Uterus (tissue), 4 donors: ENCODE results near the gene WDR5B. TPM values are rescaled to one million over a fixed set of nuclear protein-coding genes. Genes with fewer than 3 reads are reported as not detected.

Experiments
- DNase-seq, 2 donors: peaks; one replicate each; pipeline ENCODE4 v3.0.0-alpha.2; 2019 to 2020
- H3K27ac ChIP-seq, 2 donors: fragments of 200-600 bp; sonication (generic); 1 replicate in 1 of 2; 2 replicates in 1 of 2; pipeline ENCODE4 v1.5.1; 2016 to 2018
- H3K27me3 ChIP-seq, 2 donors: fragments of 200-600 bp; sonication (generic); one replicate each; pipeline ENCODE4 v1.5.1; 2018 to 2019; ENCODE audit warnings: control low read depth in 1 of 2
- H3K36me3 ChIP-seq, 2 donors: fragments of 200-600 bp; sonication (generic); one replicate each; pipeline ENCODE4 v1.5.1; 2019; ENCODE audit warnings: control low read depth in 1 of 2
- H3K4me1 ChIP-seq, 2 donors: fragments of 200-600 bp; sonication (generic); one replicate each; pipeline ENCODE4 v1.5.1; 2018 to 2019; ENCODE audit warnings: control low read depth in 1 of 2
- H3K4me3 ChIP-seq, 2 donors: fragments of 200-600 bp; sonication (generic); 1 replicate in 1 of 2; 2 replicates in 1 of 2; pipeline ENCODE4 v1.5.1; 2018 to 2019; ENCODE audit warnings: mild to moderate bottlenecking in 1 of 2
- H3K9me3 ChIP-seq, 2 donors: fragments of 200-600 bp; sonication (generic); one replicate each; pipeline ENCODE4 v1.5.1; 2019; ENCODE audit warnings: control low read depth in 1 of 2
- POLR2A ChIP-seq, 2 donors: fragments of 450-650 bp; IDR thresholded peaks; one replicate each; pipeline ENCODE4 v1.6.1; 2016; ENCODE audit warnings: antibody characterized with exemption in 2 of 2, mild to moderate bottlenecking in 1 of 2, moderate library complexity in 1 of 2
- intact Hi-C: fragments of 100-400 bp; cut with DNase I; formaldehyde crosslinking; loops from one replicate; pipeline ENCODE4 v1.15.1; 2023; ENCODE audit warnings: low total_unique reads
- total RNA-seq, 4 donors: library from RNA; depleted of rRNA in 3 of 4; stranded (reverse); fragments of >200 nt in 3 of 4; gene quantifications; one replicate each; pipeline versions ENCODE4 v1.1.0 to v1.2.4, GENCODE V29; 2014 to 2023
- TF ChIP-seq, protein P1 (sequence below), 4 experiments: fragments of 200-600 bp in 2 of 4; fragments of 450-650 bp in 2 of 4; sonication (generic) in 2 of 4; IDR thresholded peaks; one replicate each; pipeline ENCODE4 v1.5.1; 2016 to 2019; ENCODE audit warnings: antibody characterized with exemption in 4 of 4, mild to moderate bottlenecking in 2 of 4, moderate library complexity in 1 of 4
- donor health status: DM: yes; HTN: yes; CAD: no.

Gene WDR5B
- total RNA-seq, 4 donors from 2014 or later, result 2.4 to 9.8 (median 4.7) TPM

DNA sequence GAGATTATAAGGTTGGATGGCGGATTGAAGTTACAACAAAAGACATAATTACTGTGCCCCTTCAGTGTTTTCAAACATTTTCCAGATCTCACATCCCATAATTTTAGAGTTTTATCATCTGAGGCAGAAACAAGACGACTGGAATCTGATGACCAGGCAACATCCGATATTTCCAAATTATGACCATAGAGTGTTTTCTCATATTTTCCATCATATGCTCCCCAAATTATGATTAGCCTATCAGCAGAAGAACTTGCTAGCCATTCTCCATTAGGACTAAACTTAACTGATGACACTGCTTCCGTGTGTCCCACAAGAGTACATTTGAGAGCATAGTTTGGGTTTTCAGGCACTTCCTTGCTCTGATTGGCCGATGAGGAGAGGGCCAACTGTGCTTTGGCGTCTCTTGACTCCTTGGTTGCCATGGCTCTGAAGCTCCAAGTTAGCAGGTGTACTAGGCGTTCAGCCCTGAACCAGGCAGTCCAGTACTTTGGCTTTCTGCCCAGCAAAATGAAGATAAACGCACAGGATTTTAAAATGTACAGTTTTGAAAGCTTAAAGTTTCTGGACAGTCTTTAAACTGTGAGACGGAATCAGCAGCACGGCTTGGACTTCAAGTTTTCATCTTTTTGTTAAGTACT is 638 bp downstream of the WDR5B start:
- no peak for TF ChIP-seq POLR2A (IDR thresholded peaks at IDR 0.05)
- TF ChIP-seq, protein P1, sequence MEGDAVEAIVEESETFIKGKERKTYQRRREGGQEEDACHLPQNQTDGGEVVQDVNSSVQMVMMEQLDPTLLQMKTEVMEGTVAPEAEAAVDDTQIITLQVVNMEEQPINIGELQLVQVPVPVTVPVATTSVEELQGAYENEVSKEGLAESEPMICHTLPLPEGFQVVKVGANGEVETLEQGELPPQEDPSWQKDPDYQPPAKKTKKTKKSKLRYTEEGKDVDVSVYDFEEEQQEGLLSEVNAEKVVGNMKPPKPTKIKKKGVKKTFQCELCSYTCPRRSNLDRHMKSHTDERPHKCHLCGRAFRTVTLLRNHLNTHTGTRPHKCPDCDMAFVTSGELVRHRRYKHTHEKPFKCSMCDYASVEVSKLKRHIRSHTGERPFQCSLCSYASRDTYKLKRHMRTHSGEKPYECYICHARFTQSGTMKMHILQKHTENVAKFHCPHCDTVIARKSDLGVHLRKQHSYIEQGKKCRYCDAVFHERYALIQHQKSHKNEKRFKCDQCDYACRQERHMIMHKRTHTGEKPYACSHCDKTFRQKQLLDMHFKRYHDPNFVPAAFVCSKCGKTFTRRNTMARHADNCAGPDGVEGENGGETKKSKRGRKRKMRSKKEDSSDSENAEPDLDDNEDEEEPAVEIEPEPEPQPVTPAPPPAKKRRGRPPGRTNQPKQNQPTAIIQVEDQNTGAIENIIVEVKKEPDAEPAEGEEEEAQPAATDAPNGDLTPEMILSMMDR (IDR thresholded peaks at IDR 0.05), result no peak
- Histone ChIP-seq H3K9me3 (no peaks in the 10 kb centered on the region), H3K27ac (peak overlapping the region; percentile 87 to 89), H3K4me3 (peak overlapping the region; percentile 76 to 86), H3K27me3 (no peaks in the 10 kb centered on the region), H3K36me3 (no peaks in the 10 kb centered on the region), H3K4me1 (peaks cover 6% of the 10 kb centered on the region in 2 donors)
- intact Hi-C loops, result no loop called here
- peak in 1 of 2 donors; percentile 16 for DNase-seq

DNA sequence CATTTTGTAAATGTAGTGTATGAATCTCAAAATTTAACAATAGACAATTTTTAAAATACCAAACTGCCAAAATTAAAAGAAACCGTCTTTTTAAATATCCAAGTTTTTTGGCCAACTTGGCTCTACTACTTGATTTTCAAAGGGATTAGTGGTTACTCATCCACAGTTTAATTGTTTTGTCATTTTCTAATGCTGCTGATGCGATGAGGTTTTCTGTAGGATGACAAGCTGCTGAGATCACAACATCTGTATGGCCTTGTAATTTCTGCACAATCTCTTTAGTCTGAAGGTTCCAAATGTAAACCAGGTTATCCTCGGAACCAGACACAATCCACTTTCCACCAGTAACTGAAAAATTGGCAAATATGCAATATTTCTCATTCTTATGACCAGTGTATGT is 1.5 kb downstream of the WDR5B start:
- DNase-seq, result no peak
- Histone ChIP-seq H3K4me3 (no peak overlapping the region), H3K36me3 (no peaks in the 10 kb centered on the region), H3K9me3 (no peaks in the 10 kb centered on the region), H3K4me1 (peaks cover 6% of the 10 kb centered on the region in 2 donors), H3K27ac (no peak overlapping the region), H3K27me3 (no peaks in the 10 kb centered on the region)
- TF ChIP-seq POLR2A (IDR thresholded peaks at IDR 0.05), result no peak
- TF ChIP-seq, protein P1 (IDR thresholded peaks at IDR 0.05), result no peak
- intact Hi-C loops, result no loop called here

DNA sequence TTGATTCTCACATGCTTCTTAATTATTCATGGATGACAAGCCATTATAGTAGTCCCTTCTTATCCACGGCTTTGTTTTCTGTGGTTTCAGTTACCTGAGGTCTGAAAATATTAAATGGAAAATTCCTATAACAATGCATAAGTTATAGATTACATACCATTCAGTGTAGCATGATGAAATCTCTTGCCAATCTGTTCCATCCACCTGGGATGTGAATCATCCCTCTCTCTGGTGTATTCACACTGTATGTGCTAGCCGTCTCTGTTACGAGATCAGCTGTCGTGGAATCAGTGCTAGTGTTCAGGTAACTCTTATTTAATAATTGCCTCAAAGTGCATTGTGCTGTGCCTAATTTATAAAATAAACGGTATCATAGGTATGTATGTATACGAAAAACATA is 5.2 kb downstream of the WDR5B start:
- no peaks in the 10 kb centered on the region for H3K9me3 ChIP-seq
- DNase-seq, result no peak
- no peaks in the 10 kb centered on the region for H3K27me3 ChIP-seq
- H3K4me1 ChIP-seq, result no peaks in the 10 kb centered on the region
- TF ChIP-seq, protein P1 (IDR thresholded peaks at IDR 0.05), result no peak
- no peak for TF ChIP-seq POLR2A (IDR thresholded peaks at IDR 0.05)
- no peaks in the 10 kb centered on the region for H3K36me3 ChIP-seq
- intact Hi-C loops, result no loop called here
- no peak overlapping the region for H3K4me3 ChIP-seq
- no peak overlapping the region for H3K27ac ChIP-seq

DNA sequence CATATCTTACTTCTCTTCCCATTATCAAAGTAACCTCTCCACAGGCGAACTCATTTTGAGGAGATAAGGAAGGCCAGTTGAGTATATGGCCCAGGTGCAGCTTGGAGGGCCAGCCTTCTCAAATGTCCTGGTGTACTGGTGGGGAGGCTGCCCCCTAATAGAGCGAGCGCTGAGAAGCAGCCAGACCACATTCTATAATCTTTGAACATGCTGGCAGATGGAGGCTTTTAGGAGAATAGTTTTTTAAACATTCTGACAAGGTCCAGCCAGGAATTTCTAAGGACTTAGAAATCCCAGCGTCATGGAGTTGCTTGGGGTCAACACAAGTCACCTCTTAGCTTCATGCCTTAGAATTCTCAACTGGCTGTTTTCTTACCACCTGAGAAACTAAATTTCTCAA is 5.8 kb downstream of the WDR5B start:
- Histone ChIP-seq H3K4me1 (no peaks in the 10 kb centered on the region), H3K9me3 (no peaks in the 10 kb centered on the region), H3K36me3 (no peaks in the 10 kb centered on the region), H3K27me3 (no peaks in the 10 kb centered on the region), H3K4me3 (no peak overlapping the region), H3K27ac (no peak overlapping the region)
- TF ChIP-seq, protein P1 (IDR thresholded peaks at IDR 0.05), result no peak
- DNase-seq, result no peak
- intact Hi-C loops, result no loop called here

- H3K36me3 ChIP-seq, result no peaks in the 10 kb centered on the region
Measured at GRCh38 chr3:122409446-122409845, 6.4 kb downstream of the WDR5B start.

More at GRCh38 chr3:122409446-122409845, 6.4 kb downstream of the WDR5B start:
- Histone ChIP-seq H3K4me1 (no peaks in the 10 kb centered on the region), H3K27ac (no peak overlapping the region), H3K4me3 (no peak overlapping the region), H3K9me3 (no peaks in the 10 kb centered on the region), H3K27me3 (no peaks in the 10 kb centered on the region)
- intact Hi-C loops, result no loop called here
- TF ChIP-seq, protein P1 (IDR thresholded peaks at IDR 0.05), result no peak
- TF ChIP-seq POLR2A (IDR thresholded peaks at IDR 0.05), result no peak
- no peak for DNase-seq
